GM21528 (cell line): ENCODE measurements around the gene ALOX15.

Experiments
- ATAC-seq: cut with Tn5 transposase; IDR thresholded peaks from one replicate; pipeline ENCODE4 v1.9.1; 2021; ENCODE audit warnings: mild to moderate bottlenecking, moderate library complexity; ENCODE audit not compliant: unreplicated experiment, low FRiP score

The ALOX15 gene

DNA sequence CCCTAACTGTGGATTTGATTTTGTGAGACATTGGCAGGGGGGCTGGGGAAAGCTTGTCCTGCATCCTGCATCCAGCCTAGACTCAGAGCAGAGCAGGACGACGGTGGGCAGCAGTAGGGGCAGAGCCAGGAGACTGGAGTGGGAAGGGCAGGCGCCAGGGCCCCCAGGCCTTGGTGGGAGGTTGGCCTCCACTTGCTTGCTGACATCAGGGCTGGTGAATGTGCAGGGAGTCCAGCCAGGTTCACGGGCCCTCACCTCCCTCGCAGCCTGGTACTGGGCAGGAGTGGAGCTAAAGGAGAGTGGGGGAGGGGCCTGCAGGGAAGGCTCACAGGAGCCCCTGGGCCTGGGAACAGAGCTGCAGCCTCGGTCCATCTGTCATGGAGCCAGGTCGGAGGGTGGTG lies 59.4 kb downstream of the ALOX15 start:
- no peak for ATAC-seq
